Naive thymus-derived CD8-positive, alpha-beta T cell (primary cell): Measurements from ENCODE around the gene RPS6KB2. TPM values are rescaled to one million over a fixed set of nuclear protein-coding genes. Genes with fewer than 3 reads are reported as not detected.
A peak's percentile ranks its signal among the peaks of the same experiment; 100 is the strongest.
"Not testable (repeated sequence)": the region's sequence is repeated elsewhere in the genome, so short reads cannot be mapped to it uniquely, and the experiment has no call there.

Experiments used
- ATAC-seq, 2 donors: fragments of 150-1000 bp; cut with Tn5 transposase in 1 of 2; sonication (Bioruptor Pico), chemical (Tn5 transposase) in 1 of 2; 1 replicate in 1 of 2; 2 replicates in 1 of 2; pipeline ENCODE4 v1.10.0; 2021; ENCODE audit warnings: mild to moderate bottlenecking in 2 of 2, moderate library complexity in 2 of 2
- POLR2A ChIA-PET: fragments of 350-600 bp; sonication (Branson Sonifier 250); formaldehyde crosslinking; loops from one replicate; lab custom pipeline; 2021; ENCODE audit warnings: antibody characterized with exemption; lab: Charles Lee
- DNase-seq, 10 donors: peaks; one replicate each; pipeline versions ENCODE4 v3.0.0 to v3.0.0-alpha.2; 2020 to 2022
- H3K27ac Mint-ChIP-seq, 10 donors: one replicate each; pipeline ENCODE4 v1.8.0; 2020 to 2022; ENCODE audit warnings: mild to moderate bottlenecking in 10 of 10, mixed read lengths in 10 of 10, moderate library complexity in 4 of 10, inconsistent platforms in 1 of 10
- H3K27me3 Mint-ChIP-seq, 5 donors: one replicate each; pipeline ENCODE4 v1.8.0; 2021 to 2022; ENCODE audit warnings: mixed read lengths in 5 of 5
- H3K36me3 Mint-ChIP-seq, 3 donors: one replicate each; pipeline ENCODE4 v1.8.0; 2020 to 2022; ENCODE audit warnings: mixed read lengths in 3 of 3, mild to moderate bottlenecking in 2 of 3, inconsistent platforms in 1 of 3
- H3K4me1 Mint-ChIP-seq, 4 donors: one replicate each; pipeline ENCODE4 v1.8.0; 2021 to 2022; ENCODE audit warnings: mixed read lengths in 4 of 4
- H3K4me3 Mint-ChIP-seq, 10 donors: one replicate each; pipeline ENCODE4 v1.8.0; 2020 to 2022; ENCODE audit warnings: mild to moderate bottlenecking in 10 of 10, mixed read lengths in 10 of 10, moderate library complexity in 6 of 10, inconsistent platforms in 1 of 10
- H3K9me3 Mint-ChIP-seq, 9 donors: one replicate each; pipeline ENCODE4 v1.8.0; 2020 to 2022; ENCODE audit warnings: mixed read lengths in 9 of 9, mild to moderate bottlenecking in 3 of 9, inconsistent platforms in 1 of 9, moderate library complexity in 1 of 9
- polyA plus RNA-seq, 3 donors: library from polyadenylated mRNA; unstranded; fragments of 300-500 nt; fragmentation: Illumina TruSeq; gene quantifications; one replicate each; pipeline ENCODE4 v1.2.3, GENCODE V29; 2021
- total RNA-seq, 8 experiments: library from RNA in 2 of 8; stranded (reverse) in 2 of 8; gene quantifications; one replicate each; pipeline ENCODE4 v1.2.3 and lab custom pipeline; 2021 to 2026

Gene RPS6KB2
- total and polyA plus RNA-seq, 5 experiments from 2014 or later, result 41.9 to 82.8 (median 45.9) TPM

GRCh38 chr11:67477344-67478050, 49.2 kb downstream of the RPS6KB2 start:
- H3K4me1 Mint-ChIP-seq, H3K36me3 Mint-ChIP-seq, H3K27me3 Mint-ChIP-seq, H3K4me3 Mint-ChIP-seq, ATAC-seq, H3K9me3 Mint-ChIP-seq, DNase-seq: not testable (repeated sequence)
- POLR2A ChIA-PET, result interaction anchor here (0.7 to 1.5 kb wide), 2 partner anchors 27 to 769 kb away, joined by 4 to 5 read pairs; partner anchors contain the start of gene PITPNM1
- H3K27ac Mint-ChIP-seq, result peak overlapping the region in 1 of 10 donors; percentile 12

GRCh38 chr11:67482275-67482826, 54.1 kb downstream of the RPS6KB2 start:
- Mint-ChIP-seq H3K9me3 (no peaks in the 10 kb centered on the region), H3K4me3 (peak overlapping the region; percentile 86 to 100 (median 98)), H3K4me1 (peaks cover 26 to 48% (median 45%) of the 10 kb centered on the region in 4 donors), H3K27me3 (no peaks in the 10 kb centered on the region), H3K36me3 (peaks cover 0 to 10% (median 3%) of the 10 kb centered on the region in 3 donors), H3K27ac (peak overlapping the region; percentile 96 to 100 (median 99))
- DNase-seq (peak in 1 of 10 donors; percentile 54), ATAC-seq (peak; percentile 4 to 12)
- POLR2A ChIA-PET, result interaction anchor here (0.7 to 9.3 kb wide), 31 partner anchors 9 to 210 kb away, joined by 3 to 176 read pairs (median 7); partner anchors contain the start of genes ANKRD13D, CARNS1, CDK2AP2 and PITPNM1

GRCh38 chr11:67482827-67483798, 54.8 kb downstream of the RPS6KB2 start, which contains the start of gene AIP:
TSS of gene AIP (plus strand) at chr11:67483026. CDS start at chr11:67483159, 133 bp downstream.
- DNase-seq (peak; percentile 90 to 99 (median 97)), ATAC-seq (peak; percentile 75 to 78)
- no peaks in the 10 kb centered on the region for H3K9me3 Mint-ChIP-seq
- peak within 1 kb of the TSS; percentile 96 to 100 (median 99) for H3K27ac Mint-ChIP-seq
- H3K27me3 Mint-ChIP-seq, result no peaks in the 10 kb centered on the region
- peaks cover 29 to 56% (median 53%) of the 10 kb centered on the region in 4 donors for H3K4me1 Mint-ChIP-seq
- POLR2A ChIA-PET, result interaction anchor here (0.7 to 9.3 kb wide), 30 partner anchors 9 to 242 kb away, joined by 3 to 176 read pairs (median 10); partner anchors contain the start of genes ANKRD13D, CARNS1, CDK2AP2 and PITPNM1
- peak within 1 kb of the TSS; percentile 86 to 100 (median 98) for H3K4me3 Mint-ChIP-seq
- H3K36me3 Mint-ChIP-seq, result peaks cover 0 to 18% (median 6%) of the 10 kb centered on the region in 3 donors

GRCh38 chr11:67483831-67484665, 55.8 kb downstream of the RPS6KB2 start:
- Mint-ChIP-seq H3K36me3 (peaks cover 0 to 26% (median 7%) of the 10 kb centered on the region in 3 donors), H3K9me3 (no peaks in the 10 kb centered on the region), H3K4me3 (peak overlapping the region; percentile 86 to 100 (median 98)), H3K4me1 (peaks cover 34 to 62% (median 59%) of the 10 kb centered on the region in 4 donors), H3K27me3 (no peaks in the 10 kb centered on the region), H3K27ac (peak overlapping the region; percentile 96 to 100 (median 99))
- DNase-seq, result peak in 8 of 10 donors; percentile 46 to 89 (median 74)
- peak; percentile 56 to 68 for ATAC-seq
- POLR2A ChIA-PET, result interaction anchor here (0.8 to 9.3 kb wide), 30 partner anchors 11 to 244 kb away, joined by 3 to 176 read pairs (median 10); partner anchors contain the start of genes ANKRD13D, CARNS1, CDK2AP2 and PITPNM1

GRCh38 chr11:67484847-67485311, 56.6 kb downstream of the RPS6KB2 start:
- Mint-ChIP-seq H3K4me1 (peaks cover 36 to 68% (median 64%) of the 10 kb centered on the region in 4 donors), H3K27me3 (no peaks in the 10 kb centered on the region), H3K36me3 (peaks cover 0 to 31% (median 12%) of the 10 kb centered on the region in 3 donors), H3K9me3 (no peaks in the 10 kb centered on the region), H3K4me3 (peak overlapping the region; percentile 86 to 100 (median 98)), H3K27ac (peak overlapping the region; percentile 96 to 100 (median 99))
- ATAC-seq (peak; percentile 3 to 7), DNase-seq (peak; percentile 34 to 71 (median 52))
- POLR2A ChIA-PET, result interaction anchor here (0.6 to 9.3 kb wide), 25 partner anchors 11 to 873 kb away, joined by 3 to 176 read pairs (median 10); partner anchors contain the start of genes CARNS1, CDK2AP2, PITPNM1 and POLD4

Other genes with a start within 250 kb of the RPS6KB2 start
- gene GRK2, start 162.0 kb upstream of the RPS6KB2 start, total RNA-seq, result 100 to 1,000 TPM; 345 to 354 TPM
- gene GRK2, start 162.0 kb upstream of the RPS6KB2 start, polyA plus RNA-seq, result 10 to 100 TPM; 16.8 to 70.7 (median 31.1) TPM
- gene ANKRD13D, start 139.2 kb upstream of the RPS6KB2 start, total RNA-seq, result 100 to 1,000 TPM; 189 to 206 TPM
- gene ANKRD13D, start 139.2 kb upstream of the RPS6KB2 start, polyA plus RNA-seq, result 10 to 100 TPM in 2 of 3 donors, 1 to 10 TPM in 1; 6.0 to 18.3 (median 10.1) TPM
- gene SSH3, start 125.0 kb upstream of the RPS6KB2 start, total RNA-seq, result 10 to 100 TPM; 18.1 to 25.3 TPM
- 1 to 10 TPM; 1.7 to 4.5 (median 3.2) TPM for gene SSH3, start 125.0 kb upstream of the RPS6KB2 start, polyA plus RNA-seq
- 100 to 1,000 TPM; 102 to 110 TPM for gene POLD4, start 74.9 kb upstream of the RPS6KB2 start, total RNA-seq
- 100 to 1,000 TPM in 2 of 3 donors, 10 to 100 TPM in 1; 87.7 to 105 (median 102) TPM for gene POLD4, start 74.9 kb upstream of the RPS6KB2 start, polyA plus RNA-seq
- 1 to 10 TPM; 1.1 to 1.5 TPM for gene CLCF1, start 54.9 kb upstream of the RPS6KB2 start, total RNA-seq
- under 1 TPM in 1 of 3 donors, not detected in 2; 0.58 TPM for gene CLCF1, start 54.9 kb upstream of the RPS6KB2 start, polyA plus RNA-seq
- 10 to 100 TPM; 47.3 to 58.1 TPM for gene RAD9A, start 36.5 kb upstream of the RPS6KB2 start, total RNA-seq
- 1 to 10 TPM; 6.5 to 9.4 (median 6.6) TPM for gene RAD9A, start 36.5 kb upstream of the RPS6KB2 start, polyA plus RNA-seq
- gene PPP1CA, start 26.6 kb upstream of the RPS6KB2 start, total RNA-seq, result 100 to 1,000 TPM; 141 to 146 TPM
- 100 to 1,000 TPM; 357 to 518 (median 403) TPM for gene PPP1CA, start 26.6 kb upstream of the RPS6KB2 start, polyA plus RNA-seq
- 100 to 1,000 TPM; 403 to 419 TPM for gene TBC1D10C, start 24.4 kb upstream of the RPS6KB2 start, total RNA-seq
- 100 to 1,000 TPM; 231 to 307 (median 251) TPM for gene TBC1D10C, start 24.4 kb upstream of the RPS6KB2 start, polyA plus RNA-seq
- 10 to 100 TPM; 18.5 to 21.2 TPM for gene CARNS1, start 12.8 kb upstream of the RPS6KB2 start, total RNA-seq
- gene CARNS1, start 12.8 kb upstream of the RPS6KB2 start, polyA plus RNA-seq, result 1 to 10 TPM; 2.2 to 3.7 (median 2.3) TPM
- 100 to 1,000 TPM; 212 to 215 TPM for gene PTPRCAP, start 9.2 kb downstream of the RPS6KB2 start, total RNA-seq
- gene PTPRCAP, start 9.2 kb downstream of the RPS6KB2 start, polyA plus RNA-seq, result 100 to 1,000 TPM; 647 to 717 (median 686) TPM
- 10 to 100 TPM; 21.2 to 22.3 TPM for gene CORO1B, start 15.0 kb downstream of the RPS6KB2 start, total RNA-seq
- gene CORO1B, start 15.0 kb downstream of the RPS6KB2 start, polyA plus RNA-seq, result 10 to 100 TPM in 1 of 3 donors, 1 to 10 TPM in 2; 9.2 to 12.6 (median 9.8) TPM
- not detected for gene GPR152, start 24.2 kb downstream of the RPS6KB2 start, total RNA-seq
- gene GPR152, start 24.2 kb downstream of the RPS6KB2 start, polyA plus RNA-seq, result 1 to 10 TPM in 1 of 3 donors, under 1 TPM in 2; 0.20 to 1.2 (median 0.86) TPM
- gene CABP4, start 26.9 kb downstream of the RPS6KB2 start, total RNA-seq, result 1 to 10 TPM; 2.9 to 3.7 TPM
- gene CABP4, start 26.9 kb downstream of the RPS6KB2 start, polyA plus RNA-seq, result under 1 TPM; 0.58 to 0.96 (median 0.62) TPM
- gene TMEM134, start 40.8 kb downstream of the RPS6KB2 start, total RNA-seq, result 100 to 1,000 TPM; 105 to 111 TPM
- 100 to 1,000 TPM; 128 to 148 (median 144) TPM for gene TMEM134, start 40.8 kb downstream of the RPS6KB2 start, polyA plus RNA-seq
- 100 to 1,000 TPM; 136 to 141 TPM for gene AIP, start 54.5 kb downstream of the RPS6KB2 start, total RNA-seq
- gene AIP, start 54.5 kb downstream of the RPS6KB2 start, polyA plus RNA-seq, result 100 to 1,000 TPM; 146 to 169 (median 146) TPM
- gene PITPNM1, start 76.9 kb downstream of the RPS6KB2 start, total RNA-seq, result 100 to 1,000 TPM; 118 to 120 TPM
- 10 to 100 TPM; 13.8 to 36.5 (median 15.9) TPM for gene PITPNM1, start 76.9 kb downstream of the RPS6KB2 start, polyA plus RNA-seq
- 10 to 100 TPM; 41.8 to 46.4 TPM for gene CDK2AP2, start 79.7 kb downstream of the RPS6KB2 start, total RNA-seq
- gene CDK2AP2, start 79.7 kb downstream of the RPS6KB2 start, polyA plus RNA-seq, result 10 to 100 TPM; 75.9 to 96.8 (median 79.5) TPM
- gene CABP2, start 95.0 kb downstream of the RPS6KB2 start, total RNA-seq, result not detected
- not detected for gene CABP2, start 95.0 kb downstream of the RPS6KB2 start, polyA plus RNA-seq
- 100 to 1,000 TPM; 177 to 186 TPM for gene GSTP1, start 155.3 kb downstream of the RPS6KB2 start, total RNA-seq
- gene GSTP1, start 155.3 kb downstream of the RPS6KB2 start, polyA plus RNA-seq, result 100 to 1,000 TPM; 234 to 278 (median 276) TPM
- 100 to 1,000 TPM; 197 to 199 TPM for gene NDUFV1, start 178.4 kb downstream of the RPS6KB2 start, total RNA-seq
- 100 to 1,000 TPM; 122 to 123 (median 122) TPM for gene NDUFV1, start 178.4 kb downstream of the RPS6KB2 start, polyA plus RNA-seq
- 1 to 10 TPM; 2.0 to 3.2 TPM for gene NUDT8, start 201.4 kb downstream of the RPS6KB2 start, total RNA-seq
- gene NUDT8, start 201.4 kb downstream of the RPS6KB2 start, polyA plus RNA-seq, result 1 to 10 TPM; 2.7 to 3.1 (median 2.7) TPM
- gene TBX10, start 211.3 kb downstream of the RPS6KB2 start, total RNA-seq, result not detected
- not detected for gene TBX10, start 211.3 kb downstream of the RPS6KB2 start, polyA plus RNA-seq
- gene ACY3, start 222.2 kb downstream of the RPS6KB2 start, total RNA-seq, result not detected
- gene ACY3, start 222.2 kb downstream of the RPS6KB2 start, polyA plus RNA-seq, result under 1 TPM in 2 of 3 donors, not detected in 1; 0.29 to 0.64 TPM
- gene ALDH3B2, start 246.1 kb downstream of the RPS6KB2 start, total RNA-seq, result not detected
- not detected for gene ALDH3B2, start 246.1 kb downstream of the RPS6KB2 start, polyA plus RNA-seq